ENCODE results near the gene CGREF1.

DNA sequence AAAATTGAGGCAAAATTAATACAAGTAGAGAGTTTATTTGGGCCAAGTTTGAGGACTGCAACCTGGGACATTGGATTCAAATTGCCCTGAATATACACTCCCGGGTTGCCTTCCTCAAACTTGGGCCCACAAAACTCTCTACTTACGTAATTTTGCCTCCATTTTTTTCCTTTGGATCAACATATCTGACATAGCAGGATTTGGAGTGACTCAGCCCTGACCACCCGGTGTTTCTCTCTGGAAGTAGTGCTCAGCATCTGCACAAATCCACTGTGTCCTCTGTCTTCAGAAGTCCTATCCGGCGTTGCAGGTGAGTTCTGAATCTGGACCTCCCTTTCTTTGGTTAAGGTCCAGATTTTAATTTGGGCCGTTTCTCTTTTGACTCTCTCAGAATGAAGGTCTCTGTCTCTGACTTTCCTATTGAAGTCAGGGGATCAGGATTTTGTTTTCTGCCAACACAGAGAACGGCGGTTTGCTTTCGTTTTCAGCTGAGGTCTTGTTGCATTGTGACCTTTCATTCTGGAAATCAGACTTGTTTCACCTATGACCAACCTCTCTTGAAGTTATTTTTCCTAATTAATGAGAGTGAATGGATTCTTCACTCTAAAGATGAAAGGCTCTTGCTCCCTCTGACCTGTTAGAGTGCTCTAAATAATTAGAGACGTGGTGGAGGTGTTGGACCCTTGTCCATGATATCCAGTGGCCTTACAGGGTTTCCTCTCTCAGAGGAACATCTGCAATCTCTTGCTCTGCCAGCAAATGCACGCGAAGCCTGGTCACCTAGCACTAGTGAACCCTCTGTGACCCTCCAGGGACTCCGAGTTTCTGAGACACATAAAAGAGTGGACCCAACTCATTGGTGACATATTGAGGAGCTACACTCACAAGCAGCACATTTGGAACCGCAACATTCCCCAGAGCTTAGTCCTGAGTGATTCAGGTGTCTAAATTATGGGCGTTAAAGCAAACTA is 43.5 kb upstream of the CGREF1 start:
- TF ChIP-seq POLR2A (IDR thresholded peaks at IDR 0.05; ENCODE audit: low read depth, low read length) (no peak), POLR2AphosphoS5 (IDR thresholded peaks at IDR 0.05; ENCODE audit: low read depth, low read length) (no peak), SPI1 (IDR thresholded peaks at IDR 0.05; ENCODE audit: low read depth, low read length) (no peak)

Data from GM12891 (cell line).